H9 (cell line): Measurements from ENCODE around the gene ZRANB3. TPM values are rescaled to one million over a fixed set of nuclear protein-coding genes. Genes with fewer than 3 reads are reported as not detected.

ENCODE experiments used
- DNase-seq: peaks from one replicate; pipeline ENCODE4 v3.0.0-alpha.2; 2017
- H2AFZ ChIP-seq: one replicate; pipeline ENCODE4 v1.6.1; 2013; ENCODE audit warnings: mild to moderate bottlenecking, low read length, control low read depth, moderate library complexity
- H2AK5ac ChIP-seq: 2 replicates; pipeline ENCODE4 v1.6.1; 2013; ENCODE audit warnings: low read length, control low read depth, mixed read lengths; ENCODE audit not compliant: insufficient read length
- H2BK120ac ChIP-seq: one replicate; pipeline ENCODE4 v1.6.1; 2013; ENCODE audit warnings: low read depth, mild to moderate bottlenecking, low read length, control low read depth, inconsistent platforms; ENCODE audit not compliant: poor library complexity, severe bottlenecking
- H2BK12ac ChIP-seq: 2 replicates; pipeline ENCODE4 v1.6.1; 2013; ENCODE audit warnings: low read length, control low read depth, mixed read lengths, low read depth; ENCODE audit not compliant: insufficient read length
- H2BK15ac ChIP-seq: 2 replicates; pipeline ENCODE4 v1.6.1; 2013; ENCODE audit warnings: low read depth, low read length, control low read depth
- H2BK20ac ChIP-seq: one replicate; pipeline ENCODE4 v1.6.1; 2013; ENCODE audit warnings: low read depth, mild to moderate bottlenecking, low read length, control low read depth, inconsistent platforms; ENCODE audit not compliant: poor library complexity, severe bottlenecking
- H2BK5ac ChIP-seq: 2 replicates; pipeline ENCODE4 v1.6.1; 2013; ENCODE audit warnings: low read length, control low read depth, mixed read lengths; ENCODE audit not compliant: insufficient read length
- H3K14ac ChIP-seq: 2 replicates; pipeline ENCODE4 v1.6.1; 2013; ENCODE audit warnings: low read length, control low read depth; ENCODE audit not compliant: insufficient read depth
- H3K18ac ChIP-seq: 2 replicates; pipeline ENCODE4 v1.6.1; 2013; ENCODE audit warnings: low read depth, mild to moderate bottlenecking, mixed read lengths, low read length, control low read depth; ENCODE audit not compliant: insufficient read length
- H3K23ac ChIP-seq: 2 replicates; pipeline ENCODE4 v1.6.1; 2013; ENCODE audit warnings: low read length, control low read depth, mixed read lengths, low read depth; ENCODE audit not compliant: insufficient read length
- H3K23me2 ChIP-seq: 2 replicates; pipeline ENCODE4 v1.6.1; 2013; ENCODE audit warnings: low read depth, mild to moderate bottlenecking, mixed read lengths, low read length, control low read depth; ENCODE audit not compliant: insufficient read length, poor library complexity, severe bottlenecking
- H3K27ac ChIP-seq: 2 replicates; pipeline ENCODE4 v1.5.1; 2013; ENCODE audit warnings: low read length, control low read depth, mixed read lengths, low read depth; ENCODE audit not compliant: insufficient read length
- H3K27me3 ChIP-seq: 2 replicates; pipeline ENCODE4 v1.6.1; 2013; ENCODE audit warnings: low read length, control low read depth, inconsistent platforms; ENCODE audit not compliant: insufficient read depth
- H3K4ac ChIP-seq: 2 replicates; pipeline ENCODE4 v1.6.1; 2013; ENCODE audit warnings: low read depth, mild to moderate bottlenecking, control low read depth, inconsistent platforms, low read length, moderate library complexity
- H3K4me1 ChIP-seq: 2 replicates; pipeline ENCODE4 v1.6.1; 2013; ENCODE audit warnings: low read length, control low read depth, inconsistent platforms; ENCODE audit not compliant: insufficient read depth
- H3K4me2 ChIP-seq: 2 replicates; pipeline ENCODE4 v1.6.1; 2013; ENCODE audit warnings: low read length, control low read depth, mixed read lengths; ENCODE audit not compliant: insufficient read length, insufficient read depth
- H3K56ac ChIP-seq: 2 replicates; pipeline ENCODE4 v1.6.1; 2013; ENCODE audit warnings: low read depth, mild to moderate bottlenecking, mixed read lengths, low read length, control low read depth; ENCODE audit not compliant: insufficient read length
- H3K79me1 ChIP-seq: 2 replicates; pipeline ENCODE4 v1.6.1; 2013; ENCODE audit warnings: low read depth, mild to moderate bottlenecking, moderate library complexity, low read length, control low read depth, inconsistent platforms; ENCODE audit not compliant: insufficient read depth, poor library complexity, severe bottlenecking
- H3K79me2 ChIP-seq: 2 replicates; pipeline ENCODE4 v1.6.1; 2013; ENCODE audit warnings: low read length, control low read depth, inconsistent platforms; ENCODE audit not compliant: insufficient read depth
- H3K9ac ChIP-seq: 2 replicates; pipeline ENCODE4 v1.6.1; 2013; ENCODE audit warnings: low read length, control low read depth, mixed read lengths; ENCODE audit not compliant: insufficient read length; ENCODE audit errors: extremely low read depth
- H3K9me3 ChIP-seq: one replicate; pipeline ENCODE4 v1.6.1; 2013; ENCODE audit warnings: low read depth, low read length, inconsistent platforms; ENCODE audit not compliant: control insufficient read depth
- H3T11ph ChIP-seq: one replicate; pipeline ENCODE4 v1.6.1; 2013; ENCODE audit warnings: mild to moderate bottlenecking, low read length, control low read depth, inconsistent platforms
- H4K20me1 ChIP-seq: one replicate; pipeline ENCODE4 v1.6.1; 2013; ENCODE audit not compliant: control insufficient read depth, insufficient read length, insufficient read depth
- H4K5ac ChIP-seq: 2 replicates; pipeline ENCODE4 v1.6.1; 2013; ENCODE audit warnings: low read depth, mild to moderate bottlenecking, mixed read lengths, low read length, control low read depth; ENCODE audit not compliant: insufficient read length
- H4K8ac ChIP-seq: replicated peaks from 2 replicates; pipeline ENCODE4 v1.6.1; 2013; ENCODE audit warnings: low read length, control low read depth, mixed read lengths, low read depth; ENCODE audit not compliant: insufficient read length
- H4K91ac ChIP-seq: 2 replicates; pipeline ENCODE4 v1.6.1; 2013; ENCODE audit warnings: low read depth, mild to moderate bottlenecking, moderate library complexity, mixed read lengths, low read length, control low read depth; ENCODE audit not compliant: insufficient read length
- H3K27ac Mint-ChIP-seq, 3 experiments: 2 replicates in 2 of 3; 3 replicates in 1 of 3; pipeline ENCODE4 v1.8.0; 2020 to 2021; ENCODE audit warnings: mixed read lengths in 3 of 3, mild to moderate bottlenecking in 1 of 3, moderate library complexity in 1 of 3
- H3K27me3 Mint-ChIP-seq: 2 replicates; pipeline ENCODE4 v1.8.0; 2021; ENCODE audit warnings: low read depth, mild to moderate bottlenecking, moderate library complexity, mixed read lengths
- H3K36me3 Mint-ChIP-seq, 3 experiments: 2 replicates in 2 of 3; 3 replicates in 1 of 3; pipeline ENCODE4 v1.8.0; 2020 to 2021; ENCODE audit warnings: low read depth in 3 of 3, mixed read lengths in 3 of 3; ENCODE audit not compliant: insufficient read depth in 1 of 3
- H3K4me1 Mint-ChIP-seq, 2 experiments: 2 replicates each; pipeline ENCODE4 v1.8.0; 2020; ENCODE audit warnings: mixed read lengths in 2 of 2
- H3K4me3 Mint-ChIP-seq, 2 experiments: 2 replicates in 1 of 2; 3 replicates in 1 of 2; pipeline ENCODE4 v1.8.0; 2020 to 2021; ENCODE audit warnings: mild to moderate bottlenecking in 2 of 2, mixed read lengths in 2 of 2, moderate library complexity in 1 of 2
- H3K9me3 Mint-ChIP-seq, 2 experiments: 2 replicates in 1 of 2; 3 replicates in 1 of 2; pipeline ENCODE4 v1.8.0; 2020; ENCODE audit warnings: mild to moderate bottlenecking in 2 of 2, mixed read lengths in 2 of 2, moderate library complexity in 1 of 2
- WGBS: extraction: QIAGEN DNeasy Blood & Tissue Kit; methylation state at CpG from one replicate; pipeline ENCODE4 v1.1.7; 2013; ENCODE audit warnings: missing lambda C conversion rate, low lambda C conversion rate, mixed read lengths; ENCODE audit not compliant: insufficient read length; ENCODE audit errors: extremely low coverage; 5-methylcytosine and 5-hydroxymethylcytosine counted together
- total RNA-seq: library from RNA; stranded (reverse); gene quantifications from 2 replicates; pipeline ENCODE4 v1.2.1, GENCODE V29; 2021
- TF ChIP-seq, protein P1 (sequence below): fragments of 200-600 bp; sonication (generic); conservative IDR thresholded peaks from 3 replicates; pipeline ENCODE4 v1.8.0; 2021; ENCODE audit warnings: antibody characterized with exemption, mild to moderate bottlenecking

The ZRANB3 gene
- total RNA-seq, 1 experiment from 2014 or later, result 16.7 TPM

DNA sequence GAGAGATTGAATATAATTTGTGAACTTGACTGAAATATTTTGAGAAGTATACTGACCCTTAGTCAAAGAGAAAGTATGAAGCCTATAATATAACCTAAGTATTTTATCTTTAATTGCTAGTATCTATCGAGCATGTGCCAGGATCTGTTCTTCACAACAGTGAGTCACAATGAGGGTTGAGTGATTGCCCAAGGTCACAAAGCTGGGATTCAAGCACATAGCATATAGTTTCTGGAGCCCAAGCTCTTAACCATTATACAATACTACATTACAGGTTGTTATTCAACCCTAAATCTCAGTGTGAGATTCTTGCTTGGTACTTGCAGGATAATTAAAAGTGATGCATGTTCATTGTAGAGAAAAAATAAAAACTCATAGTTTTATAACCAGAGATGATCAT is 381.8 kb downstream of the ZRANB3 start:
- H3K9me3 Mint-ChIP-seq, result no peaks in the 10 kb centered on the region; a peak in 1 of 5 replicates
- H3K23ac ChIP-seq, result no peak overlapping the region
- H2BK20ac ChIP-seq, result no peak overlapping the region
- no peak overlapping the region for H3K56ac ChIP-seq
- H2AK5ac ChIP-seq, result no peak overlapping the region
- H3T11ph ChIP-seq, result no peak overlapping the region
- no peaks in the 10 kb centered on the region for H3K27me3 ChIP-seq
- no peak for DNase-seq
- H3K79me1 ChIP-seq, result no peaks in the 10 kb centered on the region
- no peak overlapping the region for H3K18ac ChIP-seq
- H3K27ac ChIP-seq, result no peak overlapping the region
- H4K5ac ChIP-seq, result no peak overlapping the region
- WGBS, result no CpG with 5 or more reads among the region's 1 CpG
- peaks cover 0 to 2% of the 10 kb centered on the region in 2 experiments; a peak in 2 of 4 replicates for H3K4me1 Mint-ChIP-seq
- no peak overlapping the region for H2BK120ac ChIP-seq
- peaks cover 6 to 31% (median 13%) of the 10 kb centered on the region in 3 experiments; a peak in 6 of 7 replicates for H3K36me3 Mint-ChIP-seq
- H3K23me2 ChIP-seq, result no peaks in the 10 kb centered on the region
- H3K9ac ChIP-seq, result no peak overlapping the region
- no peaks in the 10 kb centered on the region for H3K4me1 ChIP-seq
- H3K4me3 Mint-ChIP-seq, result no peak overlapping the region
- H4K8ac ChIP-seq, result no peak overlapping the region
- no peaks in the 10 kb centered on the region for H3K27me3 Mint-ChIP-seq
- H2AFZ ChIP-seq, result no peak overlapping the region
- TF ChIP-seq, protein P1, sequence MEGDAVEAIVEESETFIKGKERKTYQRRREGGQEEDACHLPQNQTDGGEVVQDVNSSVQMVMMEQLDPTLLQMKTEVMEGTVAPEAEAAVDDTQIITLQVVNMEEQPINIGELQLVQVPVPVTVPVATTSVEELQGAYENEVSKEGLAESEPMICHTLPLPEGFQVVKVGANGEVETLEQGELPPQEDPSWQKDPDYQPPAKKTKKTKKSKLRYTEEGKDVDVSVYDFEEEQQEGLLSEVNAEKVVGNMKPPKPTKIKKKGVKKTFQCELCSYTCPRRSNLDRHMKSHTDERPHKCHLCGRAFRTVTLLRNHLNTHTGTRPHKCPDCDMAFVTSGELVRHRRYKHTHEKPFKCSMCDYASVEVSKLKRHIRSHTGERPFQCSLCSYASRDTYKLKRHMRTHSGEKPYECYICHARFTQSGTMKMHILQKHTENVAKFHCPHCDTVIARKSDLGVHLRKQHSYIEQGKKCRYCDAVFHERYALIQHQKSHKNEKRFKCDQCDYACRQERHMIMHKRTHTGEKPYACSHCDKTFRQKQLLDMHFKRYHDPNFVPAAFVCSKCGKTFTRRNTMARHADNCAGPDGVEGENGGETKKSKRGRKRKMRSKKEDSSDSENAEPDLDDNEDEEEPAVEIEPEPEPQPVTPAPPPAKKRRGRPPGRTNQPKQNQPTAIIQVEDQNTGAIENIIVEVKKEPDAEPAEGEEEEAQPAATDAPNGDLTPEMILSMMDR, result no peak
- H3K4ac ChIP-seq, result no peak overlapping the region
- no peak overlapping the region for H3K4me2 ChIP-seq
- H3K14ac ChIP-seq, result no peak overlapping the region
- H3K27ac Mint-ChIP-seq, result no peak overlapping the region
- no peak overlapping the region for H2BK5ac ChIP-seq
- H4K91ac ChIP-seq, result no peak overlapping the region
- no peaks in the 10 kb centered on the region for H4K20me1 ChIP-seq
- no peaks in the 10 kb centered on the region for H3K9me3 ChIP-seq
- H2BK12ac ChIP-seq, result no peak overlapping the region
- no peak overlapping the region for H2BK15ac ChIP-seq
- no peaks in the 10 kb centered on the region for H3K79me2 ChIP-seq
